Endothelial cell of umbilical vein (primary cell): ENCODE results near the gene TERT. TPM values are rescaled to one million over a fixed set of nuclear protein-coding genes. Genes with fewer than 3 reads are reported as not detected.

ENCODE experiments used
- BruUV-seq: library from RNA; stranded (reverse); fragments of 400-500 nt; replicated peaks from 2 replicates; lab custom pipeline; 2021; lab: Mats Ljungman, UMichigan
- CTCF ChIA-PET: fragments of 300-600, 350-600 bp; sonication (Branson Sonifier 250); formaldehyde crosslinking; loops from one replicate; lab custom pipeline; 2021; ENCODE audit warnings: antibody characterized with exemption, inconsistent platforms; lab: Charles Lee
- POLR2A ChIA-PET: fragments of 300-600, 350-600 bp; sonication (Branson Sonifier 250); formaldehyde crosslinking; loops from one replicate; lab custom pipeline; 2021; ENCODE audit warnings: antibody characterized with exemption, inconsistent platforms; lab: Charles Lee
- DNase-seq: peaks from one replicate; pipeline ENCODE4 v3.0.0-alpha.2; 2011; ENCODE audit warnings: low read depth, low spot score
- FAIRE-seq: peaks from 2 replicates; lab custom pipeline; 2011; peaks lifted over from hg19 to GRCh38; lab: Jason Lieb, UNC
- H2AFZ ChIP-seq: 2 replicates; pipeline ENCODE4 v1.6.0; 2012; ENCODE audit warnings: low read depth, low read length, control low read depth, inconsistent platforms
- H3K27ac ChIP-seq: 2 replicates; pipeline ENCODE4 v1.5.1; 2011; ENCODE audit warnings: low read depth, mild to moderate bottlenecking, control low read depth, low read length, moderate library complexity; ENCODE audit not compliant: insufficient read depth
- H3K27me3 ChIP-seq, 2 experiments: 2 replicates each; pipeline versions ENCODE4 v1.6.0 to v1.6.1; 2011; ENCODE audit warnings: low read length in 2 of 2, mixed read lengths in 1 of 2; ENCODE audit not compliant: control insufficient read depth in 2 of 2, insufficient read depth in 2 of 2
- H3K36me3 ChIP-seq, 2 experiments: 2 replicates in 1 of 2; 3 replicates in 1 of 2; pipeline ENCODE4 v1.5.1; 2011; ENCODE audit warnings: low read length in 2 of 2, mild to moderate bottlenecking in 1 of 2, moderate library complexity in 1 of 2; ENCODE audit not compliant: control insufficient read depth in 2 of 2, insufficient read depth in 2 of 2; ENCODE audit errors: extremely low read depth in 1 of 2
- H3K4me1 ChIP-seq: 3 replicates; pipeline ENCODE4 v1.5.1; 2011; ENCODE audit warnings: mild to moderate bottlenecking, low read length; ENCODE audit not compliant: control insufficient read depth, insufficient read depth; ENCODE audit errors: extremely low read depth
- H3K4me2 ChIP-seq: 2 replicates; pipeline ENCODE4 v1.6.1; 2011; ENCODE audit warnings: low read length, control low read depth, mixed read lengths; ENCODE audit not compliant: insufficient read depth
- H3K4me3 ChIP-seq, 3 experiments: fragments of 200-600 bp in 1 of 3; sonication (generic), shearing (Covaris generic) in 1 of 3; replicated peaks in 1 of 3; 2 replicates each; pipeline ENCODE4 v1.5.1; 2011 to 2016; ENCODE audit warnings: control low read depth in 3 of 3, low read length in 3 of 3, mild to moderate bottlenecking in 2 of 3, inconsistent platforms in 1 of 3, low read depth in 1 of 3, moderate library complexity in 1 of 3; ENCODE audit not compliant: insufficient read depth in 1 of 3
- H3K79me2 ChIP-seq: 2 replicates; pipeline ENCODE4 v1.6.0; 2012; ENCODE audit warnings: low read length, inconsistent platforms; ENCODE audit not compliant: control insufficient read depth, insufficient read depth
- H3K9ac ChIP-seq: replicated peaks from 2 replicates; pipeline ENCODE3; 2011; ENCODE audit warnings: low read length, control low read depth; ENCODE audit not compliant: insufficient read depth; ENCODE audit errors: extremely low read depth
- H3K9me1 ChIP-seq: replicated peaks from 3 replicates; pipeline ENCODE4 v1.6.0; 2011; ENCODE audit warnings: mild to moderate bottlenecking, low read length; ENCODE audit not compliant: control insufficient read depth, insufficient read depth; ENCODE audit errors: extremely low read depth
- H3K9me3 ChIP-seq: replicated peaks from 2 replicates; pipeline ENCODE4 v1.5.1; 2012; ENCODE audit warnings: low read length, inconsistent platforms; ENCODE audit not compliant: control insufficient read depth, insufficient read depth
- H4K20me1 ChIP-seq: replicated peaks from 2 replicates; pipeline ENCODE3; 2011; ENCODE audit warnings: mild to moderate bottlenecking, low read length; ENCODE audit not compliant: control insufficient read depth, insufficient read depth; ENCODE audit errors: extremely low read depth
- EZH2 ChIP-seq: IDR thresholded peaks from 2 replicates; pipeline ENCODE4 v1.6.1; 2012; ENCODE audit warnings: borderline replicate concordance, low read depth, mild to moderate bottlenecking, moderate library complexity, low read length, inconsistent platforms; ENCODE audit not compliant: severe bottlenecking
- FOS ChIP-seq: IDR thresholded peaks from 2 replicates; pipeline ENCODE4 v1.6.1; 2011; ENCODE audit warnings: mild to moderate bottlenecking, low read length, moderate library complexity, borderline replicate concordance; ENCODE audit not compliant: insufficient read depth
- GATA2 ChIP-seq: IDR thresholded peaks from 2 replicates; pipeline ENCODE4 v1.7.0; 2011; ENCODE audit warnings: low read depth, mild to moderate bottlenecking, moderate library complexity, mixed read lengths, low read length; ENCODE audit not compliant: insufficient read length, insufficient read depth
- JUN ChIP-seq: IDR thresholded peaks from 2 replicates; pipeline ENCODE4 v1.6.1; 2011; ENCODE audit warnings: borderline replicate concordance, low read depth; ENCODE audit not compliant: insufficient read length, insufficient read depth
- MYC ChIP-seq: IDR thresholded peaks from one replicate; pipeline ENCODE4 v1.6.1; 2011; ENCODE audit warnings: mild to moderate bottlenecking, low read depth, low read length
- POLR2A ChIP-seq: IDR thresholded peaks from 2 replicates; pipeline ENCODE4 v1.6.1; 2012; ENCODE audit warnings: low read depth, mild to moderate bottlenecking, control low read depth, low read length
- POLR2AphosphoS5 ChIP-seq: IDR thresholded peaks from 2 replicates; pipeline ENCODE4 v1.6.1; 2012; ENCODE audit warnings: low read depth, mild to moderate bottlenecking, control low read depth, low read length, moderate library complexity; ENCODE audit not compliant: insufficient read depth
- dilution Hi-C: fragments of 300-500 bp; cut with MboI; formaldehyde crosslinking; loops from one replicate; pipeline ENCODE4 v1.15.0; 2019; ENCODE audit warnings: low sequenced_read_pairs; ENCODE audit not compliant: extremely low pct_ligation_motif_present
- intact Hi-C: fragments of 100-400 bp; cut with micrococcal nuclease; formaldehyde crosslinking; loops from one replicate; pipeline ENCODE4 v1.10.0; 2022
- polyA plus RNA-seq, 4 experiments: library from polyadenylated mRNA; depleted of rRNA in 3 of 4; stranded (reverse) in 3 of 4; unstranded in 1 of 4; fragments of >200 nt; gene quantifications; 2 replicates each; pipeline versions ENCODE4 v1.2.1 to v1.2.3, GENCODE V29; 2011 to 2012; ENCODE audit warnings: missing spikeins in 1 of 4
- total RNA-seq: library from RNA; stranded (reverse); gene quantifications from 2 replicates; pipeline ENCODE4 v1.2.3, GENCODE V29; 2021
- TF ChIP-seq, protein P1 (sequence below), 2 donors: IDR thresholded peaks; 1 replicate in 1 of 2; 2 replicates in 1 of 2; pipeline ENCODE4 v1.5.1; 2011; ENCODE audit warnings: low read length in 2 of 2, mild to moderate bottlenecking in 2 of 2, moderate library complexity in 2 of 2, control low read depth in 1 of 2, inconsistent platforms in 1 of 2, low read depth in 1 of 2; ENCODE audit not compliant: insufficient read depth in 1 of 2; ENCODE audit errors: extremely low read depth in 1 of 2
- TF ChIP-seq, protein P2 (sequence below): IDR thresholded peaks from 2 replicates; pipeline ENCODE4 v1.6.1; 2011; ENCODE audit not compliant: insufficient read depth, insufficient read length

The TERT gene
- total and polyA plus RNA-seq, 2 donors (not counting 3 experiments of a cell fraction or from before 2014, with no cell fraction given) = 0.04 TPM; not detected in 1

DNA sequence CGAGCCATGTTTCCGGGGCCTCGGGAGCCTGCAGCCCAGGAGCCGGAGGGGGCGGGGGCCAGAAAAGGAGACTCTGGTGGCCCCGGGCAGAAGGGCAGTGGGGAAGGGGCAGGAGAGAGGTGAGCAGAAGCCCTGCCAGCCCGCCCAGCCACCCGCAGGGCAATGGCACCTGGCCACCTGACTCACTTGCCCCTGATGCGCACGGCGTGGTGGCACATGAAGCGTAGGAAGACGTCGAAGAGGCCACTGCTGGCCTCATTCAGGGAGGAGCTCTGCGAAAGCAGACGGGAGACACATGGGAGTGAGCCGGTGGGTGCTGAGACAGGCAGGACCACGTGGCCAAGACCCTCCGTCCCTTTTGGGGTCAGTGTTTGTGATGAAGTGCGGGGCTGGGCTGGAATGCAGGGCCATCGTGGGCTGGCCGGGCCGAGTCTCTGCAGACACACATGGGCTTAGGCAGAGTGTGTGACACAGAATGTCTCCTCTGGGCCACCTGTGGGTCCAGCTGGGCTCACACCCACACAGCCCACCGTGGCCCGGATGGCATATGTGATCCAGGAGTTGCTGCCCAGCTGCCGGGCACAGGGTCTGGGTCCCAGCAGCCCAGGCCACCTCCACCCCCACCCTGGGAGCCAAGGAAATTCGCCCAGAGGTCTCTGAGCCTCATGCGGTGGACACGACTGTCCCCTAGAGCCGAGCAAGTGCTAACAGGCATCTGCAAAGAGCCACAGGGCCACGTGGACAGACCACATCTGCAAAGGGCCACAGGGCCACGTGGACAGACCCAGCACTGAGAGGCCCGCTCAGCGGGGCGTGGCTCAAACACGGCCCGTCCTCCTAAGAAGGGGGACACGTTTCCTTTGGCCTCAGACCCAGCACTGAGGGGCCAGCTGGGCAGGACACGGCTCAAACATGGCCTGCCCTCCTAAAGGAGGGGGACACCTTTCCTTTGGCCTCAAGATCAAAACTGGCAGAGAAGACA, 23.6 kb downstream of the TERT start:
- H3K79me2 ChIP-seq = no peaks in the 10 kb centered on the region
- intact Hi-C loops (no loop called here), dilution Hi-C loops (no loop called here)
- ChIA-PET POLR2A (no interaction called here), CTCF (no interaction called here)
- H3K4me3 ChIP-seq = no peak overlapping the region
- H3K27ac ChIP-seq = no peak overlapping the region
- no peak overlapping the region for H3K9ac ChIP-seq
- TF ChIP-seq EZH2 (no peak), FOS (no peak), GATA2 (no peak)
- no peaks in the 10 kb centered on the region for H3K9me1 ChIP-seq
- FAIRE-seq = no peak
- DNase-seq = no peak
- no peaks in the 10 kb centered on the region for H4K20me1 ChIP-seq
- BruUV-seq = no TSS peak
- no peaks in the 10 kb centered on the region for H3K4me1 ChIP-seq
- H3K9me3 ChIP-seq = no peaks in the 10 kb centered on the region
- H3K4me2 ChIP-seq = no peak overlapping the region
- H3K36me3 ChIP-seq = no peaks in the 10 kb centered on the region
- H2AFZ ChIP-seq = no peak overlapping the region
- H3K27me3 ChIP-seq = no peaks in the 10 kb centered on the region

DNA sequence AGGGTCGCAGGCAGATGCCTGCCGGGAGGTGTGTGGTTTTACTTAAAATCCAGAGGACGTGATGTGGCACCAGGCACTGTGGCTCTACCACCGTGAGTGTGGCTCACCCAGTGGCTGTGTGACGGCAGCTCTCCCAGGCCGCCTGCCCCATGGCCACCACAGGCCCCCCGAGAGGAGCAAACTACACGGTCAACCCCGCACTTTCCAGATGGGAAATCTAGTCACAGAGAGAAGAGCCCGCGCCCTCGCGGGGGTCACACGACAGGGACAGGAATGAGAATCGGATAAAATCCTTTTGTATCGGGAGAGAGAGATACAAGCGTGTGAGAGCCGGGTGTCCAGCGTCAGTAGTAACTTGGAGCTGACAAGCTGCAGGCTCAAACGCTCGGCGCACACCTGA, 24.4 kb downstream of the TERT start:
- no TSS peak for BruUV-seq
- Histone ChIP-seq H3K4me2 (no peak overlapping the region), H3K9me1 (no peaks in the 10 kb centered on the region), H2AFZ (no peak overlapping the region), H4K20me1 (no peaks in the 10 kb centered on the region), H3K9ac (no peak overlapping the region), H3K9me3 (no peaks in the 10 kb centered on the region), H3K4me3 (no peak overlapping the region), H3K27me3 (no peaks in the 10 kb centered on the region), H3K36me3 (no peaks in the 10 kb centered on the region), H3K79me2 (no peaks in the 10 kb centered on the region), H3K27ac (no peak overlapping the region), H3K4me1 (no peaks in the 10 kb centered on the region)
- ChIA-PET POLR2A (no interaction called here), CTCF (no interaction called here)
- DNase-seq (no peak), FAIRE-seq (no peak)
- intact Hi-C loops = no loop called here
- TF ChIP-seq, protein P1, sequence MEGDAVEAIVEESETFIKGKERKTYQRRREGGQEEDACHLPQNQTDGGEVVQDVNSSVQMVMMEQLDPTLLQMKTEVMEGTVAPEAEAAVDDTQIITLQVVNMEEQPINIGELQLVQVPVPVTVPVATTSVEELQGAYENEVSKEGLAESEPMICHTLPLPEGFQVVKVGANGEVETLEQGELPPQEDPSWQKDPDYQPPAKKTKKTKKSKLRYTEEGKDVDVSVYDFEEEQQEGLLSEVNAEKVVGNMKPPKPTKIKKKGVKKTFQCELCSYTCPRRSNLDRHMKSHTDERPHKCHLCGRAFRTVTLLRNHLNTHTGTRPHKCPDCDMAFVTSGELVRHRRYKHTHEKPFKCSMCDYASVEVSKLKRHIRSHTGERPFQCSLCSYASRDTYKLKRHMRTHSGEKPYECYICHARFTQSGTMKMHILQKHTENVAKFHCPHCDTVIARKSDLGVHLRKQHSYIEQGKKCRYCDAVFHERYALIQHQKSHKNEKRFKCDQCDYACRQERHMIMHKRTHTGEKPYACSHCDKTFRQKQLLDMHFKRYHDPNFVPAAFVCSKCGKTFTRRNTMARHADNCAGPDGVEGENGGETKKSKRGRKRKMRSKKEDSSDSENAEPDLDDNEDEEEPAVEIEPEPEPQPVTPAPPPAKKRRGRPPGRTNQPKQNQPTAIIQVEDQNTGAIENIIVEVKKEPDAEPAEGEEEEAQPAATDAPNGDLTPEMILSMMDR (IDR thresholded peaks at IDR 0.05; ENCODE audit: extremely low read depth in 1 of 2, insufficient read depth in 1 of 2, low read depth in 1 of 2, low read length in 2 of 2) = no peak
- TF ChIP-seq, protein P2, sequence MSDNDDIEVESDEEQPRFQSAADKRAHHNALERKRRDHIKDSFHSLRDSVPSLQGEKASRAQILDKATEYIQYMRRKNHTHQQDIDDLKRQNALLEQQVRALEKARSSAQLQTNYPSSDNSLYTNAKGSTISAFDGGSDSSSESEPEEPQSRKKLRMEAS = no peak
- TF ChIP-seq GATA2 (no peak), POLR2AphosphoS5 (no peak), MYC (no peak), FOS (no peak), POLR2A (no peak), EZH2 (no peak), JUN (no peak)
- dilution Hi-C loops = no loop called here
